Muscle layer of duodenum (tissue), 2 donors: ENCODE measurements around the gene CCL7.

ENCODE experiments used
- H3K27ac ChIP-seq: one replicate; pipeline ENCODE4 v1.7.0; 2013; ENCODE audit warnings: mild to moderate bottlenecking, low read length
- H3K27me3 ChIP-seq: one replicate; pipeline ENCODE4 v1.7.0; 2013; ENCODE audit warnings: low read depth, mild to moderate bottlenecking, control low read depth, low read length
- H3K36me3 ChIP-seq, 2 donors: one replicate each; pipeline ENCODE4 v1.7.0; 2013; ENCODE audit warnings: low read length in 2 of 2, control low read depth in 1 of 2, mild to moderate bottlenecking in 1 of 2; ENCODE audit not compliant: insufficient read depth in 2 of 2, control insufficient read depth in 1 of 2
- H3K4me1 ChIP-seq, 2 donors: one replicate each; pipeline ENCODE4 v1.7.0; 2013; ENCODE audit warnings: low read length in 2 of 2, mild to moderate bottlenecking in 2 of 2, control low read depth in 1 of 2, moderate library complexity in 1 of 2; ENCODE audit not compliant: insufficient read depth in 2 of 2, control insufficient read depth in 1 of 2
- H3K4me3 ChIP-seq, 2 donors: one replicate each; pipeline ENCODE4 v1.7.0; 2013; ENCODE audit warnings: low read length in 2 of 2, low read depth in 1 of 2, mild to moderate bottlenecking in 1 of 2
- H3K9me3 ChIP-seq, 2 donors: one replicate each; pipeline ENCODE4 v1.7.0; 2013; ENCODE audit warnings: low read length in 2 of 2, control low read depth in 1 of 2, mild to moderate bottlenecking in 1 of 2; ENCODE audit not compliant: control insufficient read depth in 1 of 2
- donor health status: healthy.

The CCL7 gene

GRCh38 chr17:34257299-34257985 lies 12.6 kb upstream of the CCL7 start:
- Histone ChIP-seq H3K4me1 (peaks cover 11 to 22% of the 10 kb centered on the region in 2 donors), H3K27me3 (no peaks in the 10 kb centered on the region), H3K9me3 (no peaks in the 10 kb centered on the region), H3K27ac (no peak overlapping the region), H3K36me3 (no peaks in the 10 kb centered on the region), H3K4me3 (peak overlapping the region in 1 of 2 donors; percentile 7)

GRCh38 chr17:34257986-34258326 lies 12.1 kb upstream of the CCL7 start:
- H3K36me3 ChIP-seq: no peaks in the 10 kb centered on the region
- no peak overlapping the region for H3K4me3 ChIP-seq
- H3K9me3 ChIP-seq: no peaks in the 10 kb centered on the region
- peaks cover 11 to 18% of the 10 kb centered on the region in 2 donors for H3K4me1 ChIP-seq
- H3K27me3 ChIP-seq: no peaks in the 10 kb centered on the region
- no peak overlapping the region for H3K27ac ChIP-seq

GRCh38 chr17:34259146-34259545 lies 10.9 kb upstream of the CCL7 start:
- no peak overlapping the region for H3K4me3 ChIP-seq
- peaks cover 8 to 10% of the 10 kb centered on the region in 2 donors for H3K4me1 ChIP-seq
- no peaks in the 10 kb centered on the region for H3K9me3 ChIP-seq
- no peaks in the 10 kb centered on the region for H3K27me3 ChIP-seq
- H3K27ac ChIP-seq: no peak overlapping the region
- no peaks in the 10 kb centered on the region for H3K36me3 ChIP-seq

- H3K4me1 ChIP-seq: no peaks in the 10 kb centered on the region
- H3K9me3 ChIP-seq: no peaks in the 10 kb centered on the region
- no peak overlapping the region for H3K27ac ChIP-seq
- no peaks in the 10 kb centered on the region for H3K27me3 ChIP-seq
- H3K4me3 ChIP-seq: no peak overlapping the region
- H3K36me3 ChIP-seq: no peaks in the 10 kb centered on the region
Measured at GRCh38 chr17:34260861-34261260, 9.2 kb upstream of the CCL7 start.

- no peaks in the 10 kb centered on the region for H3K4me1 ChIP-seq
- H3K27ac ChIP-seq: no peak overlapping the region
Measured at GRCh38 chr17:34261568-34262337, 8.3 kb upstream of the CCL7 start.

DNA sequence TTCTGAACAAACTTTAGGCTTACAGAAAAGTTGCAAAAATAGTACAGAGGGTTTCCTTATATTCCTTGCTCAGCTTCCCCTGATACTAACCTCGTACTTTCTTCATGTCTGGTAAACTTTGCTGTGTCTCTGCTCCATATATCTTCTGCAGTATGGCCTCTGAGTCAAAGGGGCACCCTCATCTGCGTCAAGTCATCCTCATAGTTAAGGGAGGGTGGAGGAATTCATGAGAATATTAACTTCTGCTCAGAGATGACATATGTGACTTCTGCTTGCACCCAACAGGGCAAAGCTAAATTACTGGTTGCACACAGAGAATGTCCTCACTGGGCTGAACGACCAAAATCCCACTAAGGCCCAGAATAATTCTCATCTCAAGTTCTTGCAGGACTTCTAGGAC lies 4.3 kb upstream of the CCL7 start:
- H3K4me3 ChIP-seq: no peak overlapping the region
- no peaks in the 10 kb centered on the region for H3K9me3 ChIP-seq
- H3K4me1 ChIP-seq: no peaks in the 10 kb centered on the region
- H3K36me3 ChIP-seq: no peaks in the 10 kb centered on the region
- no peak overlapping the region for H3K27ac ChIP-seq
- H3K27me3 ChIP-seq: no peaks in the 10 kb centered on the region

More at GRCh38 chr17:34261568-34262337, 8.3 kb upstream of the CCL7 start:
- Histone ChIP-seq H3K4me3 (no peak overlapping the region), H3K27me3 (no peaks in the 10 kb centered on the region), H3K36me3 (no peaks in the 10 kb centered on the region), H3K9me3 (no peaks in the 10 kb centered on the region)

- Histone ChIP-seq H3K27ac (no peak overlapping the region), H3K27me3 (no peaks in the 10 kb centered on the region), H3K4me3 (no peak overlapping the region), H3K9me3 (no peaks in the 10 kb centered on the region), H3K4me1 (no peaks in the 10 kb centered on the region), H3K36me3 (no peaks in the 10 kb centered on the region)
Measured at GRCh38 chr17:34275881-34276280, 5.9 kb downstream of the CCL7 start.

DNA sequence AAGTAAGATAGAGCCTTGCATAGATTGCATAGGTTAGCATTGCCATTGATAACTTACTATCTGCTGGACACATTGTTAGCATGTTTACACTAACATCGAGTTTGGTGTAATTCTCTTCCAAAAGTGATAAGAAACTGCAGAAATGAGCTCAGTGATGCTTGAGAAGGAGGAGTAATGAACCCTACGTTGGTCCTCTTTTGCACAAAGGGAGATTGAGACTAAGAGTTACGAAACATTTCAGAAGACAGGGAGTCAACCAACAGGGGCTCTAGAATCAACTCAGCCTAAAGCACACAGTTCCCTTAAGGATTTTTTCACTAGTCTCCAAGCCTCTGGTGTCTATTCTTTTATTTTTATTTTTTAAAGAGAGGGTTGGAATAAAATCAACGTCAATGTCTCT lies 6.8 kb downstream of the CCL7 start:
- Histone ChIP-seq H3K4me1 (no peaks in the 10 kb centered on the region), H3K27ac (no peak overlapping the region), H3K9me3 (no peaks in the 10 kb centered on the region), H3K27me3 (no peaks in the 10 kb centered on the region), H3K4me3 (no peak overlapping the region), H3K36me3 (no peaks in the 10 kb centered on the region)

DNA sequence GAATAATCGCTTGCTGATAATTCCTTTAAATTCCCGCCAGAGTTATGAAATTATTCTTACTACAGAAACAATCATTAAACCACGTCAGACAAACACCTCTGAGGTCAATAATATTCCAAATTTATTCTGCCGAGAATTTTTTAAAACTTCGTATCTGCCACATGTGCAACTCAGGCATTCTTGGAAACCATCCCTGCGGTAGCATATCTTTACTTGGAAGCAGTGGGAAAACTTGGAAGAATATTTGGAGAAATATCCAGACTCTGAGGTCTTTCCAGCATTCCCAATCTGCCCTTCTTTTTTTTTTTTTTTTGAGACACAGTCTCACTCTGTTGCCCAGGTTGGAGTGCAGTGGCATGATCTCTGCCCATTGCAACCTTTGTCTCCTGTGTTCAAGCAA lies 13.6 kb downstream of the CCL7 start:
- H3K36me3 ChIP-seq: no peaks in the 10 kb centered on the region
- H3K4me1 ChIP-seq: no peaks in the 10 kb centered on the region
- peaks cover 0 to 2% of the 10 kb centered on the region in 2 donors for H3K9me3 ChIP-seq
- H3K4me3 ChIP-seq: no peak overlapping the region
- H3K27ac ChIP-seq: no peak overlapping the region
- no peaks in the 10 kb centered on the region for H3K27me3 ChIP-seq

DNA sequence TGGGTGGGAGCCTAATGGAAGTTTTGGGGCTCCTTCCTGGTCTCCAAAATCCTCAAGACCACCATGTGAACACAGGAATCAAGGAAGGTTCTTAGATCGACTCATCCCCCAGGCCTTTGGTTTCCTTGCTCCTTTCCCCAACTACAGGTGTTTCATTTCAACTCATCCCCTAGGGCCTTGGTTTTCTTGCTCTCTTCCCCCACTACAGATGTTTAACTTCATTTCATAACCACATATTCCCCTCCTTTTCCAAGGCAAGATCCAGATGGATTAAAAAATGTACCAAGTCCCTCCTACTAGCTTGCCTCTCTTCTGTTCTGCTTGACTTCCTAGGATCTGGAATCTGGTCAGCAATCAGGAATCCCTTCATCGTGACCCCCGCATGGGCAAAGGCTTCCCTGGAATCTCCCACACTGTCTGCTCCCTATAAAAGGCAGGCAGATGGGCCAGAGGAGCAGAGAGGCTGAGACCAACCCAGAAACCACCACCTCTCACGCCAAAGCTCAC lies 15.3 kb downstream of the CCL7 start, which contains the start of gene CCL11:
Gene CCL11, plus strand, starts transcription at position 457 of the 507 bp plus-strand sequence. CDS start 67 bp downstream, outside the sequence.
- H3K4me3 ChIP-seq: peak within 1 kb of the TSS; percentile 16 to 32
- H3K36me3 ChIP-seq: no peaks in the 10 kb centered on the region
- no peaks in the 10 kb centered on the region for H3K27me3 ChIP-seq
- peaks cover 0 to 2% of the 10 kb centered on the region in 2 donors for H3K9me3 ChIP-seq
- no peaks in the 10 kb centered on the region for H3K4me1 ChIP-seq
- H3K27ac ChIP-seq: no peak within 1 kb of the TSS

GRCh38 chr17:34287875-34288274 lies 17.9 kb downstream of the CCL7 start:
- Histone ChIP-seq H3K4me3 (no peak overlapping the region), H3K4me1 (no peaks in the 10 kb centered on the region), H3K36me3 (no peaks in the 10 kb centered on the region), H3K27me3 (no peaks in the 10 kb centered on the region), H3K27ac (no peak overlapping the region), H3K9me3 (no peaks in the 10 kb centered on the region)
